Small intestine (tissue), 7 donors: ENCODE results near the gene LEFTY1. TPM values are rescaled to one million over a fixed set of nuclear protein-coding genes. Genes with fewer than 3 reads are reported as not detected.
"Not testable (repeated sequence)": the region's sequence is repeated elsewhere in the genome, so short reads cannot be mapped to it uniquely, and the experiment has no call there.

Experiments used
- DNase-seq, 2 donors: peaks; one replicate each; pipeline versions ENCODE4 v3.0.0 to v3.0.0-alpha.2; 2013
- FAIRE-seq: peaks from 2 replicates; lab custom pipeline; 2012; peaks lifted over from hg19 to GRCh38; lab: Jason Lieb, UNC
- H3K27ac ChIP-seq, 3 donors: one replicate each; pipeline ENCODE4 v1.5.1; 2013; ENCODE audit warnings: low read length in 2 of 3, mild to moderate bottlenecking in 2 of 3, control low read depth in 1 of 3, inconsistent platforms in 1 of 3, low read depth in 1 of 3, moderate library complexity in 1 of 3
- H3K27me3 ChIP-seq, 3 donors: one replicate each; pipeline ENCODE4 v1.6.1; 2013; ENCODE audit warnings: low read length in 3 of 3, inconsistent platforms in 1 of 3; ENCODE audit not compliant: control insufficient read depth in 3 of 3, insufficient read depth in 3 of 3
- H3K36me3 ChIP-seq, 3 donors: one replicate each; pipeline ENCODE4 v1.6.1; 2013; ENCODE audit warnings: low read length in 3 of 3, inconsistent platforms in 1 of 3, low read depth in 1 of 3, mild to moderate bottlenecking in 1 of 3, moderate library complexity in 1 of 3; ENCODE audit not compliant: control insufficient read depth in 3 of 3, insufficient read depth in 2 of 3
- H3K4me1 ChIP-seq, 3 donors: one replicate each; pipeline ENCODE4 v1.6.1; 2013; ENCODE audit warnings: low read length in 2 of 3, inconsistent platforms in 1 of 3, low read depth in 1 of 3, mild to moderate bottlenecking in 1 of 3, moderate library complexity in 1 of 3; ENCODE audit not compliant: control insufficient read depth in 3 of 3, insufficient read depth in 2 of 3
- H3K4me3 ChIP-seq, 3 donors: one replicate each; pipeline ENCODE4 v1.5.1; 2013; ENCODE audit warnings: low read length in 3 of 3, control low read depth in 1 of 3, inconsistent platforms in 1 of 3, low read depth in 1 of 3, mild to moderate bottlenecking in 1 of 3, moderate library complexity in 1 of 3
- H3K9me3 ChIP-seq, 2 donors: one replicate each; pipeline ENCODE4 v1.6.1; 2013; ENCODE audit warnings: low read depth in 1 of 2, low read length in 1 of 2; ENCODE audit not compliant: control insufficient read depth in 2 of 2, insufficient read depth in 1 of 2
- WGBS, 3 donors: extraction: QIAGEN DNeasy Blood & Tissue Kit; methylation state at CpG; one replicate each; pipeline ENCODE4 v1.1.7; 2013; 5-methylcytosine and 5-hydroxymethylcytosine counted together
- polyA plus RNA-seq, 4 donors: library from polyadenylated mRNA; stranded (reverse) in 3 of 4; unstranded in 1 of 4; fragments of 200-250 nt in 3 of 4; fragments of 120-200 nt in 1 of 4; gene quantifications; one replicate each; pipeline versions ENCODE4 v1.2.1 to v1.2.3, GENCODE V29; 2013
- donor health status: healthy with polysubstance abuse.
- donor health status: control.
- donor health status: control.
- donor health status: Bipolar disorder and iron deficiency.
- donor health status: healthy.

Gene LEFTY1
- polyA plus RNA-seq, 4 donors = 0.19 to 0.58 TPM; not detected in 2

- WGBS, 3 donors = 95 to 98% (median 98%) methylated on average over 2 of the region's 2 CpGs
- Histone ChIP-seq H3K4me1 (no peaks in the 10 kb centered on the region), H3K27me3 (no peaks in the 10 kb centered on the region), H3K9me3 (no peaks in the 10 kb centered on the region), H3K36me3 (no peaks in the 10 kb centered on the region), H3K4me3 (no peak overlapping the region), H3K27ac (no peak overlapping the region)
- DNase-seq (no peak), FAIRE-seq (no peak)
Measured at GRCh38 chr1:225930566-225930965, 41.6 kb upstream of the LEFTY1 start.

DNA sequence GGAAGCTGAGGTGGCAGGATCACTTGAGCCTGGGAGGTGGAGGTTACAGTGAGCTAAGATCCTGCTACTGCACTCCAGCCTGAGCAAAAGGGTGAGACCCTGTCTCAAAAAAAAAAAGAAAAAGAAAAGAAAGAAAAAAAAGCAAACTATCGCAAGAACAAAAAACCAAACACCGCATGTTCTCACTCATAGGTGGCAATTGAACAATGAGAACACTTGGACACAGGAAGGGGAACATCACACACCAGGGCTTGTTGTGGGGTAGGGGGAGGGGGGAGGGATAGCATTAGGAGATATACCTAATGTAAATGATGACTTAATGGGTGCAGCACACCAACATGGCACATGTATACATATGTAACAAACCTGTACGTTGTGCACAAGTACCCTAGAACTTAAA lies 40.5 kb upstream of the LEFTY1 start:
- 94 to 96% (median 96%) methylated on average over 3 of the region's 3 CpGs for WGBS, 3 donors
- not testable (repeated sequence) for H3K27me3 ChIP-seq, H3K27ac ChIP-seq, H3K36me3 ChIP-seq, DNase-seq, H3K9me3 ChIP-seq, H3K4me3 ChIP-seq, FAIRE-seq, H3K4me1 ChIP-seq

DNA sequence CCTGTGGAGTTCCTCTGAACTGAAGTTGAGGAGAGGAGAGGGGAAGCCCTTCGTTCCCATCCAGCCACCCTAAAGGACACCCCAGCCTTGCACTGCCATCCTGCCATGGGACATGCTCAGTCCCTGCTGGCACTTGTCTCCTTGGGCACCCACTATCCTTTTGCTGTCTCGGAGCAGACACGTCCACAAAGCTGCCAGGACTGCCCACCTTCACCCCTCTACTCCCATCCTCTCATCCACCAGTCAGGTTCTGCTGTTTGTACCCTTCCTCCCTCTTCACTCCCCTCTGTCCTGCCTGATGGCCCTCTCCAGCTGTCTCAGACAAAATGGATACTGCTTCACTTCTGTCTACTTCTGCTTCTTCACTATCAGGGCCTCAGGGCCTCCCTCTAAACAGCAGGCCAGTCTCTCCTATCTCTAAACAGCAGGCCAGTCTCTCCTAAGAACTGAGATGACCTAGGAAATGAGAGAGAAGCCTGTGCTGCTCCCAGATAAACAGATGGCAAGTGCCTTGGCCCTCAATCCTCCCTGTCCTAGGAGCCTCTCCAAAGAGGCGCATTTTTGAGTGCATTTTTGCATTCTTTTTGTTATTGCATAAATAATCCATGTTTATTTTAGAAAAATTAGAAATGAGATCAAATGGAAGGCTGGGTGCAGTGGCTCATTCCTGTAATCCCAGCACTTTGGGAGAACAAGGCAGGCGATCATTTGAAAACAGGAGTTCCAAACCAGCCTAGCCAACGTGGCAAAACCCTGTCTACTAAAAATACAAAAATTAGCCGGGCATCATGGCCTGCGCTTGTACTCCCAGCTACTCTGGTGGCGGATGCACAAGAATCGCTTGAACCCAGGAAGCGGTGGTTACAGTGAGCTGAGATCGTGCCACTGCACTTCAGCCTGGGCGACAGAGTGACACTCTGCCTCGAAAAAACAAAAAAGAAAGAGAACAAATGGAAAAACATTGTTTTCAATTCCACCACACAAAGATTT lies 39.5 kb upstream of the LEFTY1 start:
- Histone ChIP-seq H3K36me3 (no peaks in the 10 kb centered on the region), H3K27me3 (no peaks in the 10 kb centered on the region), H3K9me3 (no peaks in the 10 kb centered on the region), H3K4me1 (peaks cover 0 to 4% (median 0%) of the 10 kb centered on the region in 3 donors), H3K27ac (peak overlapping the region in 1 of 3 donors; percentile 18), H3K4me3 (no peak overlapping the region)
- DNase-seq (no peak), FAIRE-seq (no peak)
- 76 to 89% (median 89%) methylated on average over 14 of the region's 14 CpGs for WGBS, 3 donors

- 86 to 96% (median 96%) methylated on average over 3 of the region's 3 CpGs for WGBS, 3 donors
- H3K27ac ChIP-seq = no peak overlapping the region
- H3K4me1 ChIP-seq = peaks cover 0 to 13% (median 2%) of the 10 kb centered on the region in 3 donors
- H3K4me3 ChIP-seq = no peak overlapping the region
- no peak for DNase-seq
- no peaks in the 10 kb centered on the region for H3K9me3 ChIP-seq
- no peak for FAIRE-seq
- H3K36me3 ChIP-seq = peaks cover 0 to 12% (median 0%) of the 10 kb centered on the region in 3 donors
- H3K27me3 ChIP-seq = no peaks in the 10 kb centered on the region
Measured at GRCh38 chr1:225926551-225927113, 37.7 kb upstream of the LEFTY1 start.

- Histone ChIP-seq H3K9me3 (no peaks in the 10 kb centered on the region), H3K27me3 (no peaks in the 10 kb centered on the region), H3K36me3 (peaks cover 0 to 34% (median 2%) of the 10 kb centered on the region in 3 donors), H3K4me1 (peaks cover 0 to 13% (median 6%) of the 10 kb centered on the region in 3 donors), H3K27ac (peak within 1 kb of the TSS; percentile 74 to 91 (median 87)), H3K4me3 (peak within 1 kb of the TSS; percentile 84 to 93 (median 88))
- WGBS, 3 donors = 0 to 1% (median 0%) methylated on average over 68 to 80 of the region's 80 CpGs
- FAIRE-seq = no peak
- peak; percentile 95 to 98 for DNase-seq
Measured at GRCh38 chr1:225923692-225924555, 35.0 kb upstream of the LEFTY1 start, which contains the start of gene PYCR2. PYCR2 (minus strand) TSS chr1:225924250; CDS start chr1:225924110, 140 bp downstream.

DNA sequence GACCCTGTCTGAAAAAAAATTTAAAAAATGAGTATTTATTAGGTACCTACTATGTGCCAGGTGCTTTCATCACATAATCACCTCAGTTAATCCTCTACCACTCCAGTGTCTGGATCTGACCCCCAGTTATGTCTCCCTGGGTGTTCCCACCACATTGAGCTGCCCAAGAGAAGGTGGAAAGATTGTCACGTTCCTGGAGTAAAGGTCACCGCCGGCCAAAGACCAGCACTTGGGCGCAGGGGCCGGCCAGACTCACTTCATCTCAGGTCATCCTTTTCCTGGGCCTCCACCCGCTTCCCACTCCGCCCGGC lies 34.4 kb upstream of the LEFTY1 start:
- Histone ChIP-seq H3K36me3 (peaks cover 0 to 38% (median 2%) of the 10 kb centered on the region in 3 donors), H3K4me3 (peak overlapping the region; percentile 84 to 93 (median 88)), H3K27me3 (no peaks in the 10 kb centered on the region), H3K9me3 (no peaks in the 10 kb centered on the region), H3K4me1 (peaks cover 0 to 13% (median 6%) of the 10 kb centered on the region in 3 donors), H3K27ac (peak overlapping the region in 2 of 3 donors; percentile 84 to 87)
- 0 to 2% (median 1%) methylated on average over 8 of the region's 8 CpGs for WGBS, 3 donors
- DNase-seq = peak in 1 of 2 donors; percentile 33
- FAIRE-seq = no peak

GRCh38 chr1:225921734-225922709 lies 33.1 kb upstream of the LEFTY1 start:
- no peak overlapping the region for H3K4me3 ChIP-seq
- H3K4me1 ChIP-seq = peaks cover 0 to 13% (median 6%) of the 10 kb centered on the region in 3 donors
- WGBS, 3 donors = 90 to 94% (median 92%) methylated on average over 23 of the region's 23 CpGs
- no peaks in the 10 kb centered on the region for H3K9me3 ChIP-seq
- peak in 1 of 2 donors; percentile 47 for DNase-seq
- H3K27me3 ChIP-seq = no peaks in the 10 kb centered on the region
- FAIRE-seq = no peak
- H3K36me3 ChIP-seq = peaks cover 0 to 43% (median 2%) of the 10 kb centered on the region in 3 donors
- no peak overlapping the region for H3K27ac ChIP-seq
